Measurements from ENCODE around the gene BST2. TPM values are rescaled to one million over a fixed set of nuclear protein-coding genes. Genes with fewer than 3 reads are reported as not detected.

Gene BST2
- total RNA-seq, result 100 to 1,000 TPM; 113 to 144 TPM

- H3K27me3 ChIP-seq (replicated peaks; ENCODE audit: insufficient read depth), result no peaks in the 10 kb centered on the region
- peak within 1 kb of the TSS; percentile 64 to 72 for H3K27ac ChIP-seq
- H3K36me3 ChIP-seq, result no peaks in the 10 kb centered on the region
- no peaks in the 10 kb centered on the region for H3K9me3 ChIP-seq
- no peak for TF ChIP-seq CTCF (IDR thresholded peaks at IDR 0.05)
- peak; percentile 20 for DNase-seq (ENCODE audit: low spot score)
- H3K4me3 ChIP-seq, result peak within 1 kb of the TSS; percentile 70
- peaks cover 22 to 35% of the 10 kb centered on the region in 2 donors for H3K4me1 ChIP-seq (ENCODE audit: control insufficient read depth in 1 of 2, low read depth in 2 of 2)
- ATAC-seq (ENCODE audit: insufficient number of reproducible peaks, low FRiP score, low read depth), result peak; percentile 80
Measured at GRCh38 chr19:17405250-17406045, at the start of gene BST2. Gene BST2, minus strand, starts transcription at chr19:17405630. Its CDS starts 55 bp downstream, at chr19:17405575.

- ATAC-seq (ENCODE audit: insufficient number of reproducible peaks, low FRiP score, low read depth), result no peak
- peaks cover 20% of the 10 kb centered on the region for H3K27me3 ChIP-seq (replicated peaks; ENCODE audit: insufficient read depth)
- no peak for DNase-seq (ENCODE audit: low spot score)
- no peaks in the 10 kb centered on the region for H3K9me3 ChIP-seq
- TF ChIP-seq CTCF (IDR thresholded peaks at IDR 0.05), result no peak
- H3K27ac ChIP-seq, result no peak overlapping the region
- H3K4me3 ChIP-seq, result no peak overlapping the region
- no peaks in the 10 kb centered on the region for H3K4me1 ChIP-seq (ENCODE audit: control insufficient read depth in 1 of 2, low read depth in 2 of 2)
- H3K36me3 ChIP-seq, result no peaks in the 10 kb centered on the region
Measured at GRCh38 chr19:17454576-17455071, 49.2 kb upstream of the BST2 start.

GRCh38 chr19:17451820-17452219, 46.4 kb upstream of the BST2 start:
- Histone ChIP-seq H3K4me3 (no peak overlapping the region), H3K27me3 (replicated peaks; ENCODE audit: insufficient read depth) (peaks cover 20% of the 10 kb centered on the region), H3K4me1 (ENCODE audit: control insufficient read depth in 1 of 2, low read depth in 2 of 2) (peaks cover 0 to 6% of the 10 kb centered on the region in 2 donors), H3K36me3 (no peaks in the 10 kb centered on the region), H3K27ac (no peak overlapping the region), H3K9me3 (no peaks in the 10 kb centered on the region)
- ATAC-seq (ENCODE audit: insufficient number of reproducible peaks, low FRiP score, low read depth) (no peak), DNase-seq (ENCODE audit: low spot score) (no peak)
- TF ChIP-seq CTCF (IDR thresholded peaks at IDR 0.05), result no peak

- H3K4me1 ChIP-seq (ENCODE audit: control insufficient read depth in 1 of 2, low read depth in 2 of 2), result peaks cover 0 to 6% of the 10 kb centered on the region in 2 donors
- ATAC-seq (ENCODE audit: insufficient number of reproducible peaks, low FRiP score, low read depth) (no peak), DNase-seq (ENCODE audit: low spot score) (no peak)
- TF ChIP-seq CTCF (IDR thresholded peaks at IDR 0.05), result no peak
- H3K9me3 ChIP-seq, result no peaks in the 10 kb centered on the region
- H3K4me3 ChIP-seq, result no peak overlapping the region
- H3K27ac ChIP-seq, result no peak overlapping the region
- H3K27me3 ChIP-seq (replicated peaks; ENCODE audit: insufficient read depth), result peaks cover 15% of the 10 kb centered on the region
- H3K36me3 ChIP-seq, result no peaks in the 10 kb centered on the region
Measured at GRCh38 chr19:17450264-17451075, 45.0 kb upstream of the BST2 start.

All from thoracic aorta (tissue), 2 donors.